IMR-90 (cell line): ENCODE results near the gene OR4C5. TPM values are rescaled to one million over a fixed set of nuclear protein-coding genes. Genes with fewer than 3 reads are reported as not detected.
"Not testable (repeated sequence)": the region's sequence is repeated elsewhere in the genome, so short reads cannot be mapped to it uniquely, and the experiment has no call there.

Source experiments
- ATAC-seq: fragments of 200-7000 bp; cut with Tn5 transposase; 2 replicates; pipeline ENCODE4 v1.9.1; 2020; ENCODE audit warnings: low read depth, mild to moderate bottlenecking, moderate library complexity
- BruUV-seq: library from RNA; stranded (reverse); fragments of 400-500 nt; replicated peaks from 2 replicates; lab custom pipeline; 2021; lab: Mats Ljungman, UMichigan
- CTCF ChIA-PET: fragments of 300-600 bp; formaldehyde crosslinking; extraction: SDS; loops from one replicate; lab custom pipeline; 2021; ENCODE audit warnings: antibody characterized with exemption; lab: Yijun Ruan, JAX
- POLR2A ChIA-PET: fragments of 300-600 bp; sonication (Branson Sonifier 250); formaldehyde crosslinking; loops from one replicate; lab custom pipeline; 2022; ENCODE audit warnings: antibody characterized with exemption; ENCODE audit not compliant: unreplicated experiment; lab: Charles Lee
- DNase-seq: peaks from one replicate; pipeline ENCODE4 v3.0.0; 2013
- H2AFZ ChIP-seq: replicated peaks from 2 replicates; pipeline ENCODE3; 2013; ENCODE audit warnings: low read length, mild to moderate bottlenecking; ENCODE audit not compliant: poor library complexity
- H2AK5ac ChIP-seq: 2 replicates; pipeline ENCODE4 v1.6.1; 2013; ENCODE audit warnings: low read depth, low read length, inconsistent platforms
- H2AK9ac ChIP-seq: replicated peaks from 2 replicates; pipeline ENCODE3; 2013; ENCODE audit warnings: mild to moderate bottlenecking, low read depth, low read length, moderate library complexity; ENCODE audit not compliant: poor library complexity
- H2BK120ac ChIP-seq: 2 replicates; pipeline ENCODE4 v1.6.1; 2013; ENCODE audit warnings: low read depth, low read length, inconsistent platforms
- H2BK15ac ChIP-seq: 3 replicates; pipeline ENCODE4 v1.6.1; 2013; ENCODE audit warnings: low read depth, low read length, inconsistent platforms
- H2BK20ac ChIP-seq: 2 replicates; pipeline ENCODE4 v1.6.1; 2013; ENCODE audit warnings: low read depth, mild to moderate bottlenecking, inconsistent platforms, low read length, moderate library complexity
- H2BK5ac ChIP-seq: 2 replicates; pipeline ENCODE4 v1.6.1; 2013; ENCODE audit warnings: mild to moderate bottlenecking, low read depth, low read length, inconsistent platforms; ENCODE audit not compliant: poor library complexity, severe bottlenecking
- H3K14ac ChIP-seq: replicated peaks from 2 replicates; pipeline ENCODE4 v1.6.1; 2013; ENCODE audit warnings: low read depth, low read length, inconsistent platforms
- H3K18ac ChIP-seq: 2 replicates; pipeline ENCODE4 v1.6.1; 2013; ENCODE audit warnings: low read depth, low read length, control low read depth
- H3K23ac ChIP-seq: 2 replicates; pipeline ENCODE4 v1.6.1; 2013; ENCODE audit warnings: low read depth, low read length, inconsistent platforms
- H3K27ac ChIP-seq: 2 replicates; pipeline ENCODE4 v1.5.1; 2013; ENCODE audit warnings: mild to moderate bottlenecking, control low read depth, low read length; ENCODE audit not compliant: insufficient read depth
- H3K27me3 ChIP-seq: 2 replicates; pipeline ENCODE4 v1.6.1; 2013; ENCODE audit warnings: low read length; ENCODE audit not compliant: control insufficient read depth, insufficient read depth
- H3K36me3 ChIP-seq: 2 replicates; pipeline ENCODE4 v1.6.1; 2013; ENCODE audit warnings: low read length, mixed read lengths; ENCODE audit not compliant: control insufficient read depth, insufficient read depth
- H3K4ac ChIP-seq: 2 replicates; pipeline ENCODE4 v1.6.1; 2013; ENCODE audit warnings: low read depth, low read length, inconsistent platforms
- H3K4me1 ChIP-seq: 2 replicates; pipeline ENCODE4 v1.6.1; 2013; ENCODE audit warnings: low read length, mixed read lengths; ENCODE audit not compliant: control insufficient read depth, insufficient read depth
- H3K4me2 ChIP-seq: 2 replicates; pipeline ENCODE4 v1.6.1; 2013; ENCODE audit warnings: low read depth, mild to moderate bottlenecking, control low read depth, low read length, moderate library complexity
- H3K4me3 ChIP-seq: 2 replicates; pipeline ENCODE4 v1.5.1; 2013; ENCODE audit warnings: low read depth, mild to moderate bottlenecking, control low read depth, low read length, moderate library complexity; ENCODE audit not compliant: insufficient read depth
- H3K56ac ChIP-seq: 2 replicates; pipeline ENCODE4 v1.6.1; 2013; ENCODE audit warnings: low read length, inconsistent platforms; ENCODE audit not compliant: insufficient read depth; ENCODE audit errors: extremely low read depth
- H3K79me1 ChIP-seq, 2 experiments: 2 replicates each; pipeline ENCODE4 v1.6.1; 2013; ENCODE audit warnings: low read length in 2 of 2, inconsistent platforms in 1 of 2, low read depth in 1 of 2
- H3K9ac ChIP-seq: 2 replicates; pipeline ENCODE4 v1.6.1; 2013; ENCODE audit warnings: low read depth, low read length, control low read depth
- H3K9me1 ChIP-seq: 2 replicates; pipeline ENCODE4 v1.6.1; 2013; ENCODE audit warnings: low read length, inconsistent platforms; ENCODE audit not compliant: insufficient read depth
- H3K9me3 ChIP-seq: 2 replicates; pipeline ENCODE4 v1.6.1; 2013; ENCODE audit warnings: low read length; ENCODE audit not compliant: control insufficient read depth, insufficient read depth
- H4K20me1 ChIP-seq: 2 replicates; pipeline ENCODE4 v1.6.1; 2013; ENCODE audit warnings: low read length, inconsistent platforms; ENCODE audit not compliant: insufficient read depth
- H4K5ac ChIP-seq: 2 replicates; pipeline ENCODE4 v1.6.1; 2013; ENCODE audit warnings: mild to moderate bottlenecking, low read depth, low read length, control low read depth
- H4K8ac ChIP-seq, 2 experiments: 2 replicates each; pipeline ENCODE4 v1.6.1; 2013; ENCODE audit warnings: low read depth in 2 of 2, low read length in 2 of 2, control low read depth in 1 of 2, inconsistent platforms in 1 of 2
- H4K91ac ChIP-seq: 2 replicates; pipeline ENCODE4 v1.6.1; 2013; ENCODE audit warnings: low read depth, low read length, inconsistent platforms; ENCODE audit not compliant: insufficient read depth
- WGBS, 2 experiments: methylation state at CpG; one replicate each; pipeline versions ENCODE4 v1.1.5 to v1.1.7; 2013; ENCODE audit warnings: missing lambda C conversion rate in 2 of 2; ENCODE audit not compliant: insufficient read length in 1 of 2; ENCODE audit errors: extremely low coverage in 2 of 2; 5-methylcytosine and 5-hydroxymethylcytosine counted together
- dilution Hi-C: fragments of 300-500 bp; cut with HindIII; formaldehyde crosslinking; loops from one replicate; pipeline ENCODE4 v1.14.3; 2018; ENCODE audit warnings: low sequenced_read_pairs; ENCODE audit not compliant: unreplicated experiment
- in situ Hi-C: fragments of 300-500 bp; cut with MboI; formaldehyde crosslinking; loops from 3 replicates; pipeline ENCODE4 v1.14.3; 2019; ENCODE audit warnings: low sequenced_read_pairs, inconsistent platforms, mixed read lengths
- intact Hi-C: fragments of 100-400 bp; cut with micrococcal nuclease; formaldehyde crosslinking; loops from 2 replicates; pipeline ENCODE4 v1.10.0; 2022
- polyA plus RNA-seq, 3 experiments: library from polyadenylated mRNA; depleted of rRNA; stranded (reverse); fragments of >200 nt; gene quantifications; 2 replicates each; pipeline ENCODE4 v1.2.3, GENCODE V29; 2012; ENCODE audit warnings: low replicate concordance in 1 of 3
- total RNA-seq: library from RNA; depleted of rRNA; stranded (reverse); fragments of >200 nt; gene quantifications from 2 replicates; pipeline ENCODE4 v1.2.3, GENCODE V29; 2012

The OR4C5 gene
- total and polyA plus RNA-seq, 2 of the 4 experiments (the other 2 are of a cell fraction) = not detected

GRCh38 chr11:48324620-48325019, 41.6 kb downstream of the OR4C5 start, which contains the start of gene OR4C3:
TSS of gene OR4C3 (plus strand) at chr11:48324920. CDS start at chr11:48325022, 102 bp downstream.
- H3K9me3 ChIP-seq, H3K36me3 ChIP-seq, H3K79me1 ChIP-seq, H2BK20ac ChIP-seq, H4K5ac ChIP-seq, H2BK15ac ChIP-seq, BruUV-seq, H3K9ac ChIP-seq, H2AFZ ChIP-seq, H3K14ac ChIP-seq, H3K23ac ChIP-seq, H2BK120ac ChIP-seq, CTCF ChIA-PET, H4K20me1 ChIP-seq, H3K4me1 ChIP-seq, in situ Hi-C loops, H2AK5ac ChIP-seq, H3K9me1 ChIP-seq, H3K27ac ChIP-seq, H3K18ac ChIP-seq, H2BK5ac ChIP-seq, H3K56ac ChIP-seq, POLR2A ChIA-PET, H4K91ac ChIP-seq, H2AK9ac ChIP-seq, H3K27me3 ChIP-seq, H3K4ac ChIP-seq, intact Hi-C loops, dilution Hi-C loops, H3K4me3 ChIP-seq, DNase-seq, H4K8ac ChIP-seq, ATAC-seq, H3K4me2 ChIP-seq: not testable (repeated sequence)

- H3K4me3 ChIP-seq, POLR2A ChIA-PET, H2BK15ac ChIP-seq, H3K4me1 ChIP-seq, H3K9ac ChIP-seq, intact Hi-C loops, H2BK20ac ChIP-seq, H3K9me3 ChIP-seq, H3K56ac ChIP-seq, H2BK120ac ChIP-seq, H2AK9ac ChIP-seq, H3K4me2 ChIP-seq, BruUV-seq, H3K9me1 ChIP-seq, H4K20me1 ChIP-seq, H3K27ac ChIP-seq, H4K8ac ChIP-seq, H3K36me3 ChIP-seq, H2BK5ac ChIP-seq, H3K14ac ChIP-seq, H4K91ac ChIP-seq, H4K5ac ChIP-seq, H3K23ac ChIP-seq, H3K79me1 ChIP-seq, H3K18ac ChIP-seq, H2AFZ ChIP-seq, DNase-seq, H2AK5ac ChIP-seq, dilution Hi-C loops, H3K27me3 ChIP-seq, ATAC-seq, H3K4ac ChIP-seq, CTCF ChIA-PET, in situ Hi-C loops: not testable (repeated sequence)
- no CpG with 5 or more reads among the region's 2 CpGs for WGBS, 2 experiments
Measured at GRCh38 chr11:48319813-48320212, 46.5 kb downstream of the OR4C5 start.
